HepG2 (cell line): ENCODE results near the gene CYP46A1. TPM values are rescaled to one million over a fixed set of nuclear protein-coding genes. Genes with fewer than 3 reads are reported as not detected.

ENCODE experiments used
- ATAC-seq: fragments of 200-7000 bp; cut with Tn5 transposase; 3 replicates; pipeline ENCODE4 v1.9.1; 2020; ENCODE audit warnings: mild to moderate bottlenecking, moderate library complexity
- BruUV-seq: library from RNA; stranded (reverse); fragments of 400-500 nt; replicated peaks from 2 replicates; lab custom pipeline; 2021; lab: Mats Ljungman, UMichigan
- CTCF ChIA-PET: fragments of 300-600 bp; formaldehyde crosslinking; extraction: SDS; loops from one replicate; lab custom pipeline; 2021; ENCODE audit warnings: low total read pairs, inconsistent platforms, low intra/inter-chr PET ratio; lab: Yijun Ruan, JAX
- POLR2A ChIA-PET: fragments of 350-600 bp; sonication (Branson Sonifier 250); formaldehyde crosslinking; loops from one replicate; lab custom pipeline; 2020; ENCODE audit warnings: antibody characterized with exemption, inconsistent platforms; lab: Yijun Ruan, JAX
- DNase-seq: peaks from one replicate; pipeline ENCODE4 v3.0.0-alpha.2; 2015; ENCODE audit warnings: low spot score
- FAIRE-seq: peaks from 3 replicates; lab custom pipeline; 2011; peaks lifted over from hg19 to GRCh38; lab: Jason Lieb, UNC
- H2AFZ ChIP-seq: one replicate; pipeline ENCODE4 v1.6.1; 2011; ENCODE audit warnings: low read length, inconsistent platforms
- H3K27ac ChIP-seq: fragments of 300-600 bp; 3 replicates; pipeline ENCODE4 v1.8.0; 2011; ENCODE audit warnings: mixed run types, mild to moderate bottlenecking, mixed read lengths, low read length, inconsistent platforms; ENCODE audit not compliant: insufficient read depth; ENCODE audit errors: extremely low read length
- H3K27me3 ChIP-seq, 2 experiments: fragments of 200-600 bp in 1 of 2; 2 replicates in 1 of 2; 3 replicates in 1 of 2; pipeline versions ENCODE4 v1.6.0 to v1.8.0; 2011; ENCODE audit warnings: low read length in 2 of 2, mild to moderate bottlenecking in 2 of 2, moderate library complexity in 2 of 2, inconsistent platforms in 1 of 2; ENCODE audit not compliant: insufficient read depth in 2 of 2, control insufficient read depth in 1 of 2
- H3K36me3 ChIP-seq, 2 experiments: fragments of 200-600 bp in 1 of 2; replicated peaks in 1 of 2; 2 replicates in 1 of 2; 3 replicates in 1 of 2; pipeline versions ENCODE4 v1.5.1 to v1.8.0; 2011; ENCODE audit warnings: low read length in 2 of 2, inconsistent platforms in 1 of 2; ENCODE audit not compliant: insufficient read depth in 2 of 2, control insufficient read depth in 1 of 2
- H3K4me1 ChIP-seq: 2 replicates; pipeline ENCODE4 v1.5.1; 2012; ENCODE audit warnings: low read length, inconsistent platforms; ENCODE audit not compliant: insufficient read depth
- H3K4me2 ChIP-seq: 2 replicates; pipeline ENCODE4 v1.6.0; 2011; ENCODE audit warnings: low read depth, low read length, inconsistent platforms
- H3K4me3 ChIP-seq, 3 experiments: fragments of 200-600 bp in 1 of 3; sonication (generic), shearing (Covaris generic) in 1 of 3; replicated peaks in 1 of 3; 2 replicates each; pipeline ENCODE4 v1.5.1; 2011 to 2016; ENCODE audit warnings: low read length in 3 of 3, inconsistent platforms in 2 of 3, low read depth in 2 of 3, mild to moderate bottlenecking in 2 of 3, control low read depth in 1 of 3, mixed read lengths in 1 of 3; ENCODE audit not compliant: insufficient read depth in 1 of 3
- H3K79me2 ChIP-seq: one replicate; pipeline ENCODE4 v1.6.1; 2011; ENCODE audit warnings: low read length, inconsistent platforms; ENCODE audit not compliant: insufficient read depth
- H3K9ac ChIP-seq: 2 replicates; pipeline ENCODE4 v1.6.0; 2011; ENCODE audit warnings: mild to moderate bottlenecking, low read depth, low read length, inconsistent platforms; ENCODE audit not compliant: insufficient read depth
- H3K9me3 ChIP-seq: 2 replicates; pipeline ENCODE4 v1.5.1; 2012; ENCODE audit warnings: mild to moderate bottlenecking, low read length
- H4K20me1 ChIP-seq: 2 replicates; pipeline ENCODE4 v1.6.0; 2011; ENCODE audit warnings: inconsistent platforms, mild to moderate bottlenecking, low read length, moderate library complexity; ENCODE audit not compliant: insufficient read depth
- DPF2 ChIP-seq: sonication (generic); formaldehyde crosslinking; IDR thresholded peaks from 2 replicates; pipeline ENCODE4 v1.4.0; 2020; ENCODE audit warnings: mild to moderate bottlenecking, low read depth, missing genetic modification reagents, borderline replicate concordance
- HMG20B ChIP-seq: conservative IDR thresholded peaks from 2 replicates; pipeline ENCODE4 v1.6.1; 2016; ENCODE audit warnings: missing genetic modification reagents, missing compliant biosample characterization
- HNF4G ChIP-seq, 2 experiments: sonication (generic) in 1 of 2; formaldehyde crosslinking in 1 of 2; IDR thresholded peaks; 2 replicates each; pipeline versions ENCODE4 v1.4.0 to v1.6.1; 2011 to 2020; ENCODE audit warnings: borderline replicate concordance in 2 of 2, low read depth in 2 of 2, mild to moderate bottlenecking in 2 of 2, low read length in 1 of 2, missing genetic modification reagents in 1 of 2, moderate library complexity in 1 of 2
- MTF1 ChIP-seq: sonication (generic); formaldehyde crosslinking; IDR thresholded peaks from 2 replicates; pipeline ENCODE4 v1.5.0; 2020; ENCODE audit warnings: missing genetic modification reagents
- REL ChIP-seq: sonication (generic); formaldehyde crosslinking; conservative IDR thresholded peaks from 2 replicates; pipeline ENCODE4 v1.8.0; 2022; ENCODE audit warnings: mild to moderate bottlenecking, missing genetic modification reagents, moderate library complexity
- RORA ChIP-seq: sonication (generic); formaldehyde crosslinking; IDR thresholded peaks from 2 replicates; pipeline ENCODE4 v1.5.0; 2020; ENCODE audit warnings: mild to moderate bottlenecking, missing genetic modification reagents, moderate library complexity
- SATB2 ChIP-seq: sonication (generic); formaldehyde crosslinking; IDR thresholded peaks from 2 replicates; pipeline ENCODE4 v1.5.0; 2020; ENCODE audit warnings: missing genetic modification reagents
- SMC3 ChIP-seq: IDR thresholded peaks from 2 replicates; pipeline ENCODE4 v1.6.1; 2011; ENCODE audit warnings: low read length, improper control_type of control experiment
- TSC22D2 ChIP-seq: sonication (generic); formaldehyde crosslinking; IDR thresholded peaks from 2 replicates; pipeline ENCODE4 v1.5.1; 2020; ENCODE audit warnings: missing genetic modification reagents, mild to moderate bottlenecking, borderline replicate concordance
- ZNF546 ChIP-seq: sonication (generic); formaldehyde crosslinking; conservative IDR thresholded peaks from 2 replicates; pipeline ENCODE4 v1.8.1; 2023; ENCODE audit warnings: mild to moderate bottlenecking, missing genetic modification reagents
- ZNF569 ChIP-seq: sonication (generic); formaldehyde crosslinking; IDR thresholded peaks from 2 replicates; pipeline ENCODE4 v1.5.0; 2020; ENCODE audit warnings: mild to moderate bottlenecking, missing genetic modification reagents, moderate library complexity, borderline replicate concordance
- ZNF674 ChIP-seq: sonication (generic); formaldehyde crosslinking; IDR thresholded peaks from 2 replicates; pipeline ENCODE4 v1.5.0; 2020; ENCODE audit warnings: low read depth, mild to moderate bottlenecking, missing genetic modification reagents
- ZNF747 ChIP-seq: sonication (generic); formaldehyde crosslinking; IDR thresholded peaks from 2 replicates; pipeline ENCODE4 v1.8.1; 2023; ENCODE audit warnings: missing genetic modification reagents, mild to moderate bottlenecking, borderline replicate concordance
- ZSCAN25 ChIP-seq: sonication (generic); formaldehyde crosslinking; IDR thresholded peaks from 2 replicates; pipeline ENCODE4 v1.8.0; 2022; ENCODE audit warnings: mild to moderate bottlenecking, missing genetic modification reagents
- WGBS: methylation state at CpG from one replicate; pipeline ENCODE4 v1.1.6; 2017; ENCODE audit warnings: low lambda C conversion rate; 5-methylcytosine and 5-hydroxymethylcytosine counted together
- in situ Hi-C: cut with HindIII; loops from 2 replicates; pipeline ENCODE4 v1.10.0; 2017; ENCODE audit warnings: low pct_unique_long_range_greater_than_20kb; ENCODE audit not compliant: extremely low pct_ligation_motif_present
- intact Hi-C: fragments of 100-400 bp; cut with micrococcal nuclease; formaldehyde crosslinking; loops from one replicate; pipeline ENCODE4 v1.10.0; 2022; ENCODE audit not compliant: unreplicated experiment
- polyA plus RNA-seq, 8 experiments: library from polyadenylated mRNA; depleted of rRNA in 3 of 8; stranded (reverse) in 7 of 8; unstranded in 1 of 8; fragments of >200 nt; fragmentation: Illumina TruSeq in 4 of 8; extraction: Trizol in 4 of 8; gene quantifications; 2 replicates each; pipeline versions ENCODE4 v1.2.1 to v1.2.3, GENCODE V29; 2011 to 2016; ENCODE audit warnings: low read depth in 4 of 8, missing spikeins in 1 of 8, mixed read lengths in 1 of 8; ENCODE audit not compliant: insufficient read depth in 1 of 8
- total RNA-seq, 5 experiments: library from RNA; depleted of rRNA; stranded (reverse); fragments of >200 nt; fragmentation: Illumina TruSeq; extraction: Trizol; gene quantifications; 2 replicates each; pipeline ENCODE4 v1.2.3, GENCODE V29; 2016; ENCODE audit warnings: low read depth in 1 of 5
- TF ChIP-seq, protein P1 (sequence below): sonication (generic); formaldehyde crosslinking; IDR thresholded peaks from 2 replicates; pipeline ENCODE4 v1.4.0; 2020; ENCODE audit warnings: missing genetic modification reagents, mild to moderate bottlenecking, borderline replicate concordance
- TF ChIP-seq, protein P2 (sequence below): sonication (generic); formaldehyde crosslinking; IDR thresholded peaks from 2 replicates; pipeline ENCODE4 v1.4.0; 2020; ENCODE audit warnings: missing genetic modification reagents, mild to moderate bottlenecking, borderline replicate concordance
- TF ChIP-seq, protein P3 (sequence below): sonication (generic); formaldehyde crosslinking; IDR thresholded peaks from 2 replicates; pipeline ENCODE4 v1.5.0; 2020; ENCODE audit warnings: mild to moderate bottlenecking, missing genetic modification reagents

CYP46A1 gene
- total and polyA plus RNA-seq, 2 of the 13 experiments (the other 11 are each of a cell fraction or from before 2014, with no cell fraction given) = not detected

DNA sequence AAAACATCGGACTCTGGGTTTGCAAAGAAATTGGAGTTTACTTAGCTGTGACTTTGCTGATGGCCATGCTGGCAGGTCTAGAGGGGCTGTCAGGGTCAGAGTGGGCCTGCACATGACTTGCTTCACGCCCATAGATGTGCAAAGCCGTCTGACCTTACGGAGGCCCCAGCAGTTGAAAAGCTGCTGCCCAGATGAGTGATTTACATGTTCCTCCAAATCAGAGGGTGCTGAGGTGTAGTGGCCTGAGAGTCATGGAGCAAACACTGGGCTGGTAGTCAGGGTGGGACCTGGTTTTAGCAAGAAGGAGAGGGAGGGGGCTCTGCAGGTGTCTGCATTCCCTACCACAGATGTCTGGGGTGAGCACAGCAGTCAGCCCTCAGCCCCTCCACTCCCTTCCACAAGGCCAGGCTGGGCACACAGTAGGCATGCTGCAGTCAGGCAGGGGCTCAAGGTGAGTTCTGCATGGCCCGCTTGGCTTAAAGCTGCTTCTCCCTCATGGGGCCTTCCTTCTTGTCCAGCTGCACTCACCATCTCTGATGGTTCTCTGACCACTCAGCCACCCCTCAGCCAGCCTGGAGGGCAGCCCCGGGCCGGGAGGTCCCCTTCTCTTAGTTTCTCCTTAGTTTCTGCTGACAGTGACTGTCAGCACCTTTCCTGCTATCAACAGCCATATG is 74.9 kb downstream of the CYP46A1 start (continued):
- no peak for TF ChIP-seq TSC22D2
- TF ChIP-seq, protein P1, sequence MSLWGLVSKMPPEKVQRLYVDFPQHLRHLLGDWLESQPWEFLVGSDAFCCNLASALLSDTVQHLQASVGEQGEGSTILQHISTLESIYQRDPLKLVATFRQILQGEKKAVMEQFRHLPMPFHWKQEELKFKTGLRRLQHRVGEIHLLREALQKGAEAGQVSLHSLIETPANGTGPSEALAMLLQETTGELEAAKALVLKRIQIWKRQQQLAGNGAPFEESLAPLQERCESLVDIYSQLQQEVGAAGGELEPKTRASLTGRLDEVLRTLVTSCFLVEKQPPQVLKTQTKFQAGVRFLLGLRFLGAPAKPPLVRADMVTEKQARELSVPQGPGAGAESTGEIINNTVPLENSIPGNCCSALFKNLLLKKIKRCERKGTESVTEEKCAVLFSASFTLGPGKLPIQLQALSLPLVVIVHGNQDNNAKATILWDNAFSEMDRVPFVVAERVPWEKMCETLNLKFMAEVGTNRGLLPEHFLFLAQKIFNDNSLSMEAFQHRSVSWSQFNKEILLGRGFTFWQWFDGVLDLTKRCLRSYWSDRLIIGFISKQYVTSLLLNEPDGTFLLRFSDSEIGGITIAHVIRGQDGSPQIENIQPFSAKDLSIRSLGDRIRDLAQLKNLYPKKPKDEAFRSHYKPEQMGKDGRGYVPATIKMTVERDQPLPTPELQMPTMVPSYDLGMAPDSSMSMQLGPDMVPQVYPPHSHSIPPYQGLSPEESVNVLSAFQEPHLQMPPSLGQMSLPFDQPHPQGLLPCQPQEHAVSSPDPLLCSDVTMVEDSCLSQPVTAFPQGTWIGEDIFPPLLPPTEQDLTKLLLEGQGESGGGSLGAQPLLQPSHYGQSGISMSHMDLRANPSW (CRISPR knock-in tag) = no peak
- TF ChIP-seq SATB2 (CRISPR knock-in tag) = no peak
- TF ChIP-seq ZNF747 (CRISPR knock-in tag) = no peak
- TF ChIP-seq, all 625 proteins: peak for 0

DNA sequence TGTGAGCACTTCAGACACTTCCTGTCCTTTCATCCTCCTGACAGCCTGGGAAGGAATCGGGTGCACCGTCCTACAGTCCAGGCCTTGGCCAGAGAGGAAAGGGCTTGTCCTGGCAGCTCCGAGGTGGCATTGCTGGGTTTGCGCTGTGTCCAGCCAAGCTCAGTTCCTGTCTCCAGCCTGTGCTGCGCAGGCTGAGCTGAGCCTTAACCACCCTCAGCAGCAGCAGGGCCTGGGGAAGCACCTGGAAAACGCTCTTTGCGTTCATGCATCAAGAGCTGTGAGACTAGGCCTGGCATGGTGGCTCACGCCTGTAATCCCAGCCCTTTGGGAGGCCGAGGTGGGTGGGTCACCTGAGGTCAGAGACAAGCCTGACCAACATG is 75.4 kb downstream of the CYP46A1 start:
- BruUV-seq = no TSS peak
- Histone ChIP-seq H3K79me2 (no peaks in the 10 kb centered on the region), H3K4me3 (no peak overlapping the region), H3K27ac (no peak overlapping the region), H4K20me1 (no peaks in the 10 kb centered on the region), H3K4me2 (no peak overlapping the region), H2AFZ (no peak overlapping the region), H3K27me3 (peaks cover 3 to 47% of the 10 kb centered on the region in 2 experiments; a peak in 3 of 5 replicates), H3K4me1 (peaks cover 9% of the 10 kb centered on the region; the same call in 1 of the 2 replicates), H3K36me3 (no peaks in the 10 kb centered on the region), H3K9ac (no peak overlapping the region), H3K9me3 (no peaks in the 10 kb centered on the region)
- DNase-seq (no peak), ATAC-seq (no peak), FAIRE-seq (no peak)
- CTCF ChIA-PET = no interaction called here
- WGBS = 33% methylated on average over 3 of the region's 9 CpGs
- intact Hi-C loops (no loop called here), in situ Hi-C loops (no loop called here)
- POLR2A ChIA-PET = no interaction called here
- TF ChIP-seq ZSCAN25 (CRISPR knock-in tag) (no peak), ZNF674 (no peak), RORA (CRISPR knock-in tag) (no peak), HNF4G (IDR thresholded peaks at IDR 0.05; ENCODE audit: borderline replicate concordance, low read depth, low read length) (no peak), HNF4G (CRISPR knock-in tag; IDR thresholded peaks at IDR 0.05; ENCODE audit: borderline replicate concordance, low read depth) (no peak), ZNF569 (CRISPR knock-in tag) (no peak), DPF2 (no peak), SMC3 (no peak), ZNF546 (CRISPR knock-in tag) (no peak), HMG20B (CRISPR knock-in tag) (no peak), MTF1 (CRISPR knock-in tag) (no peak), REL (CRISPR knock-in tag) (no peak)
- TF ChIP-seq, protein P2, sequence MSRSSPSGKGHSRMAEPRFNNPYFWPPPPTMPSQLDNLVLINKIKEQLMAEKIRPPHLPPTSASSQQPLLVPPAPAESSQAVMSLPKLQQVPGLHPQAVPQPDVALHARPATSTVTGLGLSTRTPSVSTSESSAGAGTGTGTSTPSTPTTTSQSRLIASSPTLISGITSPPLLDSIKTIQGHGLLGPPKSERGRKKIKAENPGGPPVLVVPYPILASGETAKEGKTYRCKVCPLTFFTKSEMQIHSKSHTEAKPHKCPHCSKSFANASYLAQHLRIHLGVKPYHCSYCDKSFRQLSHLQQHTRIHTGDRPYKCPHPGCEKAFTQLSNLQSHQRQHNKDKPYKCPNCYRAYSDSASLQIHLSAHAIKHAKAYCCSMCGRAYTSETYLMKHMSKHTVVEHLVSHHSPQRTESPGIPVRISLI (CRISPR knock-in tag) = no peak
- TF ChIP-seq, protein P3, sequence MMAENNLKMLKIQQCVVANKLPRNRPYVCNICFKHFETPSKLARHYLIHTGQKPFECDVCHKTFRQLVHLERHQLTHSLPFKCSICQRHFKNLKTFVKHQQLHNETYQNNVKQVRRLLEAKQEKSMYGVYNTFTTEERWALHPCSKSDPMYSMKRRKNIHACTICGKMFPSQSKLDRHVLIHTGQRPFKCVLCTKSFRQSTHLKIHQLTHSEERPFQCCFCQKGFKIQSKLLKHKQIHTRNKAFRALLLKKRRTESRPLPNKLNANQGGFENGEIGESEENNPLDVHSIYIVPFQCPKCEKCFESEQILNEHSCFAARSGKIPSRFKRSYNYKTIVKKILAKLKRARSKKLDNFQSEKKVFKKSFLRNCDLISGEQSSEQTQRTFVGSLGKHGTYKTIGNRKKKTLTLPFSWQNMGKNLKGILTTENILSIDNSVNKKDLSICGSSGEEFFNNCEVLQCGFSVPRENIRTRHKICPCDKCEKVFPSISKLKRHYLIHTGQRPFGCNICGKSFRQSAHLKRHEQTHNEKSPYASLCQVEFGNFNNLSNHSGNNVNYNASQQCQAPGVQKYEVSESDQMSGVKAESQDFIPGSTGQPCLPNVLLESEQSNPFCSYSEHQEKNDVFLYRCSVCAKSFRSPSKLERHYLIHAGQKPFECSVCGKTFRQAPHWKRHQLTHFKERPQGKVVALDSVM = no peak
